GM21367 (cell line): ENCODE data around the gene MAST1.
"Not testable (repeated sequence)": the region's sequence is repeated elsewhere in the genome, so short reads cannot be mapped to it uniquely, and the experiment has no call there.

Source experiments
- ATAC-seq: cut with Tn5 transposase; IDR thresholded peaks from one replicate; pipeline ENCODE4 v1.9.1; 2021; ENCODE audit not compliant: unreplicated experiment

Gene MAST1

DNA sequence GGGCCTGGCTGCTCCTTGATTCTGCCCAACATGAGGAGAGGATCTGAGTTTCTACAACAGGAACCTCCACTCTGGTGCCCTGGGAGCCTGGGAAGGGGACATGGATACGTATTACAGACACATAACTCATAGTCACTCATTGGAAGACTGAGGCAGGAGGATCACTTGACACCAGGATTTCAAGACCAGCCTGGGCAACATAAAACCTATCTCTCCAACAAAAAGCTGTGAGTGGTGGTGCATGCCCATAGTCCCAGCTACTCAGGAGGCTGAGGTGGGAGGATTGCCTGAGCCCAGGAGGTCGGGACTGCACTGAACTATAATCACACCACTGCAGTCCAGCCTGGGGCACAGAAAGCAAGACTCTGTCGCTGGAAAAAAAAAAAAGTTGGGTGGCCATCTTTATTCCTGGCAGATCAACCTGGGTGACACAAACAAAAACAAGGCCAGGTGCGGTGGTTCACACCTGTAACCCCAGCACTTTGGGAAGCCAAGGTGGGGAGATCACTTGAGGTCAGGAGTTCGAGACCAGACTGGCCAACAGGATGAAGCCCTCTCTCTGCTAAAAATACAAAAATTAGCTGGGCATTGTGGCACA is 49.8 kb downstream of the MAST1 start:
- no peak for ATAC-seq

DNA sequence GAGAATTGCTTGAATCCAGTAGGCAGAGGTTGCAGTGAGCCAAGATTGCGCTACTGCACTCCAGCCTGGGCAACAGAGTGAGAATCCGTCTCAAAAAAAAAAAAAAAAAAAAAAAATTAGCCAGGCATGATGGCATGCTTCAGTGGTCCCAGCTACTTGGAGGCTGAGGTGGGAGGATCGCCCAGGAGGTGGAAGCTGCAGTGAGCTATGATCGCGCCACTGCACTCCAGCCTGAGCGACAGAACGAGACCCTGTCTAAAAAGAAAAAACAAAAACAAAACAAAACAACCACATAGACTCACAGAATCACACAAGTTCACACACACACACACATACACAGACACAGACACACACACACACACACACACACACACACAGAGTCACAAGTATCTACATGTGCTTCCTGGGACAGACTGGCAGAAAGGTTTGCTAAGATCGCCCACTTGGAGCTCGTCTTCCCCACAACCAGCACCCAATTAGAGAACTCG is 52.0 kb downstream of the MAST1 start:
- not testable (repeated sequence) for ATAC-seq

DNA sequence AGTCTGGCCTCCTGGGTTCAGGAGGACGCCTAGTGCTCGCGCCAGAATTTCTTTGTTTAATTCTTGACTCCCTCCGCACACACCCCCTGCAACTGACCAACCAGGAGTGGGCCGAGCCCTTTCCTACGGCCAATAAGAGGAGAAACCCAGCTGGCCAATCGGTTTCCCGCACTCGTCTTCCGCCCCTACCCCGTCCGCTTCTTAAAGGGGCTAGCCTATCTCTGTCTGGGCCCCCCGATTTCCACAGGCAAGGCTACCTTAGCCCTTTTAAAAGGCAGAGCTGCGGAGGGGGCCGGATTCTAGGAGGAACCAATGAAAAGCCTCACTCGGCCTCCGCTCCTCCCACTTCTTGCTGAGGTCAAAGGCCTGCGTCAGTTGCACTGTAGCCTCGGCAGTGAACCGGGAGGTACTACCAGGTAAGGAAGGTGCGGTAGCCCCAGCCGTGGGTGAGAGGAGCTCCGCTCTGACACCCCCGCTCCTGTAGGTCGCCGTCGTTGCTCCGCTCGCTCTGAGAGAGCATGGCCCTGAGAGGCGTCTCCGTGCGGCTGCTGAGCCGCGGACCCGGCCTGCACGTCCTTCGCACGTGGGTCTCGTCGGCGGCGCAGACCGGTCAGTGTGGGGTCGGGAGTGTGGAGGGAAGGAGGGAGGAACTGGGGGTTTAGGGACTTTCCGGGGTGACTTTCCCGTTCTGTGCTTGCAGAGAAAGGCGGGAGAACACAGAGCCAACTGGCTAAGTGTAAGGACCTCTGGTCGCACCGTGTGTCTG is 52.7 kb downstream of the MAST1 start, which contains the start of gene GCDH:
TSS of gene GCDH (plus strand) at position 374 of the 766 bp plus-strand sequence. CDS start at position 519, 145 bp downstream.
- ATAC-seq: peak; percentile 85

DNA sequence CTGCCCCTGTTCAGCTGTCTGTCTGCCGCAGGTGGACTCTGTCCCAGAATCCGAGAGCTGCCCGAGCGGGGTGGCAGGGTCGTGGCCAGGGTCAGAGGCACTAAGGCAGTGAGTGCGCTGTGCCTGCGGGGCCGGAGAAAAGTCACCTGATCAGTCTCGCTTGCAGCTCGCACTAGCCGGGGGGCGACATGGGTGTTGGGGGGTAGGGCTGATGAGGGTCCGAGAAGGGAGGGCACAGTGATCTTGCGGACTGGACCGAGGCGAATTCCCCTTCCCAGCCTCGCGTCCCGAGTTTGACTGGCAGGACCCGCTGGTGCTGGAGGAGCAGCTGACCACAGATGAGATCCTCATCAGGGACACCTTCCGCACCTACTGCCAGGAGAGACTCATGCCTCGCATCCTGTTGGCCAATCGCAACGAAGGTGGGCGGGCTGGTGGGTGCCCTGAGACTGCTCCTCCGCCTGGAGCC is 53.3 kb downstream of the MAST1 start:
- ATAC-seq: no peak

DNA sequence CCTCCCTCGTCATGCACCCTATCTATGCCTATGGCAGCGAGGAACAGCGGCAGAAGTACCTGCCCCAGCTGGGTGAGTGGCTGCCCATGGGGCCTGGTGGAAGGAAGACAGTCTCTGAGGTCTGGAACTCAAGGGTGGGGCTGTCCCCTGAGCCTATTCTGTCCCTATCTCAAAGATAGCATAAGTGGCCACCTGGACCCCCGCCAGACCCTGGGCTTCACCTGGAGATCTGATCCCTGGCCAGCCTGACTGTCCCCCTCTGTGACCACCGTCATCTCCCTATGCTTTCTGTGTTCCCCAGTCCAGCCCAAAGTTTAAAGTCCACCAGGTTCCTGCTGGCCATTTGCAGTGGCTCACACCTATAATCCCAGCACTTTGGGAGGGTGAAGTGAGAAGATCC is 55.3 kb downstream of the MAST1 start:
- ATAC-seq: no peak

DNA sequence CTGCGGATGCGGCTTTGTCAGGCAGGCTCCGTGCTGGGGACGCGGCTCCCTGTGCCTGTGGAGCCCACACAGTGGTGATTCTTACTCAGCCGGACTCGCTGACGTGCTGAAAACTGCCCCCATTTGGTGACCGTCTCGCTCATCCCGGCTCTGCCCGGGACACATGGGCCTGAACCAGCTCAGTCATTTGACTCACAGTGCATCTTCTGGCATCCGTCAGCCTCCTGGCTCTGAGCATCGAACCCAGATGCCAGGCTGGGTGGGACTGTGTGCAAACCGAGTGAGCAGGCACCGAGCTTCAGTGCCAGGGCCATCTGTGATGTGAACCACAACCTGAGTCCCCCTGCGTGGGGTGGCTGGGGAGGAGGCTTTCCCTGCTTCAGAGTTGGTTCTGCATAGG is 58.1 kb downstream of the MAST1 start:
- no peak for ATAC-seq

DNA sequence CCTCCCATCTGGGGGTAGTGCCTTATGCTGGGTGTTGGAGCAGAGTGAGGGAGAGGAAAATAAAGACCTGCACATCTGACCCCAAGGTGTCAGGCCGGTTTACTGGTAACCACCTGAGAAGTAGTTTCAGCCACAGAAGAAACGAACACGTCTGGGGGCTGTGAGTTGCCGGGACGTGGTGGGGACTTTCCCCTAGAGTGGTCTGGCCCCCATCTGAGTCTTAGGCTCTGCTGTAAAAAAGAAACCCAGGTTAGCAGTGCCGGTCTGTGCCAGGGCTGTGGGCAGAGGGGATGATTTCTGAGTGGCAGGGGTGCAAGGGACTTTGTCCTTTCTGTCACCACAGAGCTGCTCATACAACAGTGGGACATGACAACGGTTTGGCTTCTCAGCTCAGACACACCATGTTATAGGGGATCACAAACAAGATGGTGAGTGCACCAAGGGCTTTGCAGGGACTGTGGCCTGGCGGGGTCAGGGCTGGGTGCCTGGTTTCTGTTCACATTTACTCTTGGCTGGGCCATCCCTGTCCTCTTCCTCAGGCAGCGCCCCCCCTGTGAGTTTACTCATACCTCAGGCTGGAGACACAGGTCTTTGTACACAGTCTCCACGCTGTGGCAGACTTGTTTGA is 61.7 kb downstream of the MAST1 start:
- ATAC-seq: peak; percentile 54

DNA sequence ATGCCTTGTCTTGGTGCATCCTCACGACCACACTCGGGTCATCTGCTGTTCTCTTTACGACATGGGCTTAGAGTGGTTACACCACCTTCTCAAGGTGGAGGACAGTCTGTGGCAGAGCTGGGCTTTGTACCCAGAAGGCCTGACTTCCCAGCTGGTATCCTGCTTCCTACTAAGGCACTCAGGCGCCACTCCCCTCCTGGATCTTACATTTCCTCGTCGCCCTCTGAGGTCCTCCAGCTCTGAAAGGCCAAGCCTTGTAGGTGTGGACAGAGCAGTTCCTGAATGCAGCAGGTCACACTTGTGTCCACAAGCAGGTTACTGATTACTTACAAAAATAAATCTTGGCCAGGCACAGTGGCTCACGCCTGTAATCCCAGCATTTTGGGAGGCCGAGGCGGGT is 68.9 kb downstream of the MAST1 start:
- no peak for ATAC-seq

DNA sequence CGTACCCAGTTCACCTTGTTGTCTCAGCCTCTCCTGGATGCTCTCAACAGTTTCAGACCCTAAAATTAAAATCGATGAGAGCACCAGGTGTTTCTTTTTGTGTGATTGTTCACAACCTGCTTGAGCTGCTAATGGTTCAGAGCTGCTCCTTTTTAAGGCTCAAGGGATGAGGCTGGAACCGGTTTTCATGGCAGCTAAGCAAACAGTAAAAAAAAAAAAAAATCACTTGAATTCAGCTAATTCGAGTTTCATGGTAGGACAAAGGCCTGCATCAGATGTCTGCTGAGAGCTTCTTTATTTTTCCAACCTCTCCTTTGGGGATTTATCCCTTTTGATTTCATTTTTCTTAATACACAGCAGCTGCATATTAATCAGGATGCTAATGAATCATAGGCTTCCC is 74.3 kb downstream of the MAST1 start:
- ATAC-seq: no peak

DNA sequence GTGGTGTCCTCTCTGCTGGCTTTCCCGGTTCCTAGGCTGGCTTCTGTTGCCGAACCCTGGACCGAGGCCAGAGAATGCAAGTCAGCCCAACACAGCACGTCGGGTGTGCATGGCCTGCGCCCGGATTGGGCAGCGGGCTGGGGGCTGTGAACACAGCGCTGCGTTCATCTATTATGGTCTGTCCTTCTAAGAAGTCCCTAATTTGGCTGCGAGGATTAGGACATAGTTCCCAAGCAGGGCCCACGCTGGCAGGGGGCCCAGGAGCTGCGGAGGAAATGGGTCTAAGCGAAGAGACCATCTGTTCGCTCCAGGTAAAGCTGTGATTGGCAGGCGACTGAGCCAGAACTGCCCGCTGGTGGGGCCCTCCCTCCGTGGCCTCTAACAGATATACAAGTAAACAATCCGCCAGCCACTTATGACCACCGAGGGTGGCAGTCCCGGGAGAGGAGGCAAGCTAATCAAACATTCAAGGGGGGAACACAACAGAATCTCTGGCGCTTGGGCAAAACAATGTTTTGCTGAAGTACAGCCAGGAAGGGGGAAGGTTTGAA is 74.8 kb downstream of the MAST1 start:
- no peak for ATAC-seq

DNA sequence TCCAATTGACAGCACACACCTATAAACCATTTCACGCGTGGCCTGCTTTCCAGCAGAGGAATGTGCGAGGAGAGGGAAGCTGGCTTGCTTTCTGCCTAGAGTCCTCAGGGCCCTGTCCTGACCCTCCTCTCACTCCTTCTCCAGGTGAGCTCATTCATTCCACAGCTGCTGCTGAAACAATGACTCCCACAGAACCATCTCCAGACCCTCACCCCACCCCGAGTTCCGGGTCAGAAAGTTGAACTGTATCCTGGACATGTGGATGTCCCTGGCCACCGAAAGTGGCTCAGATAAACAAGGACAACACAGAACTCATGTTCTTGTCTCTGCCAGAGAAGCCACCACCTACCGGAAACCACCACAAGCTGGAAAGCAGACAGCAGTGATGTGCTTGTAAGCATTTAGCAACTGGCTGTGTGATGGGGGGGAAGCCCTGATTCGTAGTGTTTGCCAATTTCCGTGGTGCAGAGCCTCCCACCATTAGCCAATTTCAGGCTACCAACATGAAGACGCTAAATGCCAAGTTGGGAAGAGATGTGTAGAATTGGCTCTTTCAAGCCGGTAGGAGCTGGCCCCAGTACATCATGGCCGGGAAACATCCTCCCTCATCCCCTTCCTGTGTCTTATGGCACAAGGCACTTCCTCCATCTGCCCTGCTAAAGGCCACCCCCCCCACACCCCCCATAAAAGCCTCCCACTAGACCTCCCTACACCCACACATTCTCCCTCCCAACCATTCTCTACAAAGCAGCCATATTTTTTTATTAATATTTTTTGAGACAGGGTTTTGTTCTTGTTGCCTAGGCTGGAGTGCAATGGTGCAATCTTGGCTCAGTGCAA is 75.8 kb downstream of the MAST1 start:
- ATAC-seq: no peak

DNA sequence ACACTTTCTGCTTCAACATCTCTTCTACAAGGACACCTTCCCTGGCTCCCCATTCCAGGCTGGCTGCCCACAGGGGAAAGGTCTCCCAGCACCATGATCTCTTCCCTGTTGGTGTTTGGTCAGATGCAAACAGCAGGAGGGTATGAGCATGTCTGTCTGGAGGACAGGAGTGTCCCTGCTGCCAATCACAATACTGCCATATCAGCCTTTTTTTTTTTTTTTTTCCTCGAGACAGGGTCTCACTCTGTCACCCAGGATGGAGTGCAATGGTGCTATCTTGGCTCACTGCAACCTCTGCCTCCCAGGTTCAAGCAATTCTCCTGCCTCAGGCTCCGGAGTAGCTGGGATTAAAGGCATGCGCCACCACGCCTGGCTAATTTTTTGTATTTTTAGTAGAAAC is 77.5 kb downstream of the MAST1 start:
- not testable (repeated sequence) for ATAC-seq

DNA sequence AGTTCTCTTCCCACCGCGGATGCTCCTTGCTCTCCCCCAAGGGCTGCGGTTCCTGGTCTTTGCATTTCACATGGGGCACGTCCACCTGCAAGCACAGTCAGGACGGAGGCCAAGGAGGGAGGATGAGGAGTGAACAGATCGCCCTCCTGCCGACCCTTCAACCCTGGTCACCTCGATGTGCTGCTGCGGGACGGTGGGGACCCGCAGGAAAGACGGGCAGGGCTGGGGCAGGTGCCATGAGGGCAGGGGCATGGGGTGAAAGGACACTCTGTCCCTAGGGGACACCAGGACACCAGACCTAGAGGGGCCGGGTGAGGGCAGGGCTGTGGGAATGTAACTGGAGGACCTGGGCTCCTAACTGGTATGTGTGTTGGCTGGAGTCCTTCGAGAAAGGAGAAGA is 79.9 kb downstream of the MAST1 start:
- no peak for ATAC-seq

DNA sequence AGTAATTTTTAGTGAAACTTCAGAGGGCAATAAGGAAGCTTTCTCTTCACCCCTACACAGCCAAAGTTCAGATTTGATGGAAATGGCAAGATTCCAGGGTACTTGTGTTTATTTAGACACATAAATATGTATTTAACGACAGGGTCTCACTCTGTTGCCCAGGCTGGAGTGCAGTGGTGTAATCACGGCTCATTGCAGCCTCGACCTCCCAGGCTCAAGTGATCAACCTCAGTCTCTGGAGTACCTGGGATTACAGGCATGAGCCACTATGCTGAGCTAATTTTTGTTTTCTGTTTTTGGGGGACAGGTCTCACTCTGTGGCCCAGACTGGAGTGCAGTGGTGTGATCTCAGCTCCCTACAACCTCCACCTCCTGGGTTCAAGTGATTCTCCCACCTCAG is 82.7 kb downstream of the MAST1 start:
- no peak for ATAC-seq

DNA sequence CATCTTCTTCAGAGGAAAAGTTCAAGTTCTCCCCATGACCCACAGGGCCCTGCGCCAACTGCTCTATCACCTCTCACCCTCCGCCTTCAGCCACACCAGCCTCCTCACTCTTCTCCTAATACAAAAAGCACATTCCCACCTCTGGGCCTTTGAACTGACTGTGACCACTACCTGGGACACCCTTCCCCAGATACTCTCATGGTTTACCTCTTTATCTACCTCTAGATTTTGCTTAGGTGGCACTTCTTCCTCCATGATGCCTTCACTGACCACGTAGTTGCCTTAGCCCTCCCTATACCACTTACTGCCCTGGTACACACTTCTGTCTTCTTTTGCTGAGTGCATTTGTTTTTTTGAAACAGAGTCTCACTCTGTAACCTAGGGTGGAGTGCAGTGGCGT is 84.6 kb downstream of the MAST1 start:
- no peak for ATAC-seq
